Heart right ventricle (tissue), 16 donors: Measurements from ENCODE around the gene NPAS3. TPM values are rescaled to one million over a fixed set of nuclear protein-coding genes. Genes with fewer than 3 reads are reported as not detected.

ENCODE experiments used
- ATAC-seq, 8 donors: fragments of 200-7000 bp; cut with Tn5 transposase; one replicate each; pipeline ENCODE4 v1.9.1; 2020; ENCODE audit warnings: mild to moderate bottlenecking in 8 of 8, moderate library complexity in 8 of 8, moderate number of reproducible peaks in 1 of 8
- DNase-seq, 2 donors: peaks; one replicate each; pipeline ENCODE4 v3.0.0-alpha.2; 2020
- H3K27ac ChIP-seq, 10 donors: fragments of 200-600 bp; sonication (generic) in 2 of 10; one replicate each; pipeline versions ENCODE4 v1.5.0 to v1.8.0; 2020 to 2022; ENCODE audit warnings: mild to moderate bottlenecking in 3 of 10
- H3K27me3 ChIP-seq, 7 donors: fragments of 200-600 bp; one replicate each; pipeline ENCODE4 v1.8.0; 2021 to 2022; ENCODE audit warnings: mild to moderate bottlenecking in 2 of 7
- H3K36me3 ChIP-seq, 9 donors: fragments of 200-600 bp; sonication (generic) in 1 of 9; one replicate each; pipeline versions ENCODE4 v1.5.0 to v1.8.0; 2020 to 2022; ENCODE audit warnings: mild to moderate bottlenecking in 2 of 9
- H3K4me1 ChIP-seq, 9 donors: fragments of 200-600 bp; sonication (generic) in 1 of 9; one replicate each; pipeline versions ENCODE4 v1.5.0 to v1.8.0; 2020 to 2022; ENCODE audit warnings: mild to moderate bottlenecking in 4 of 9
- H3K4me3 ChIP-seq, 10 donors: fragments of 200-600 bp; sonication (generic) in 2 of 10; one replicate each; pipeline versions ENCODE4 v1.5.0 to v1.8.0; 2020 to 2022; ENCODE audit warnings: mild to moderate bottlenecking in 7 of 10, moderate library complexity in 2 of 10
- H3K9me3 ChIP-seq, 11 donors: fragments of 200-600 bp in 10 of 11; sonication (generic) in 2 of 11; one replicate each; pipeline versions ENCODE4 v1.5.0 to v1.8.0; 2013 to 2022; ENCODE audit warnings: mild to moderate bottlenecking in 2 of 11, control low read depth in 1 of 11, moderate library complexity in 1 of 11
- CTCF ChIP-seq, 9 donors: fragments of 200-600 bp; sonication (generic) in 2 of 9; IDR thresholded peaks; one replicate each; pipeline versions ENCODE4 v1.5.0 to v1.8.0; 2021 to 2022; ENCODE audit warnings: antibody characterized with exemption in 9 of 9, mild to moderate bottlenecking in 5 of 9, moderate library complexity in 1 of 9
- WGBS, 2 donors: extraction: QIAGEN DNeasy Blood & Tissue Kit; methylation state at CpG; one replicate each; pipeline ENCODE4 v1.1.7; 2013; ENCODE audit warnings: inconsistent platforms in 1 of 2; 5-methylcytosine and 5-hydroxymethylcytosine counted together
- intact Hi-C, 10 donors: fragments of 100-400 bp; cut with DNase I; formaldehyde crosslinking; loops; one replicate each; pipeline versions ENCODE4 v1.11.1 to v1.14.2; 2022
- polyA plus RNA-seq, 2 donors: library from polyadenylated mRNA; stranded (reverse); fragments of 200-250 nt; gene quantifications; one replicate each; pipeline ENCODE4 v1.2.3, GENCODE V29; 2013
- total RNA-seq, 10 donors: library from RNA; stranded (reverse); fragmentation: NEBNext Ultra II Directional in 3 of 10; extraction: Animal tissue kit (Norgen Biotek cat#: 25700) in 3 of 10; gene quantifications; one replicate each; pipeline versions ENCODE4 v1.2.1 to v1.2.4, GENCODE V29; 2021 to 2023
- donor health status: Arrhythmogenic right ventricular cardiomyopathy.
- donor health status: ischemic (EF 13 %, LVEDD 7.1; RV severe dilation, severe dysfunction).
- donor health status: healthy with polysubstance abuse.
- donor health status: DM: no; HTN: yes; CAD: no.
- donor health status: DM: no; HTN: no; CAD: no.
- donor health status: ischemic (EF 25% LVEDD 6.9; RV normal size, moderate dysfunction).
- donor health status: ischemic (EF 25% LVEDD 5.7; RV mildly dilated, moderate dysfunction).
- donor health status: healthy.
- donor health status: DM: yes; HTN: yes; CAD: no.
- donor health status: Ischemic cardiomyopathy.
- donor health status: ischemic (EF 35%, LVEDD 5.7; RV mildly dilated, moderate dysfunction).
- donor health status: nonischemic (EF 11% LVEDD 7.7; RV severe dilation, severe dysfunction).
- donor health status: DM: yes; HTN: yes; CAD: no.
- donor health status: PGD.
- donor health status: ischemic (EF 29% LVEDD 5.4; RV normal size, mild dysfunction).
- donor health status: nonischemic (EF 23%, LVEDD 6.1; RV moderate dilation, normal function).

Gene NPAS3
- total and polyA plus RNA-seq, 12 donors: 0.12 to 2.8 (median 0.99) TPM

DNA sequence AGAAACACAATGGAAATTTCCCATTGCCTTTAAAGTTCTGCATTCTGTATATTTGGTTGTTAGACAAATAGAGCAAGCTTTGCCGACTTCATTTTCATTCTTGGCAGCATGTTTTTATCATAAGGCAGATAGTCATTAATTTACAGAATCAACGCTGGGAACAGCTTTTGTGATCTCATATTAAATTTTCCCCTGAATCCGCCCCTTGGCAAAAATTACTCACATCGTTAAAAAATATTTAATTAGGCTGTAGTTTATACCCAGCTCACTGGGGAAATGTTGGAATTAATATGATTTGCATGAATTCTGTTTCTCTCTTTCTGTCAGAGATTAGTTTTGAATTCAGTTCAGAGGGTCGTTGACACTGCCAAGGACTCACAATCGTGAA, 714.6 kb downstream of the NPAS3 start:
- H3K27ac ChIP-seq: no peak overlapping the region
- WGBS, 2 donors: 80 to 86% methylated on average over 6 of the region's 6 CpGs

GRCh38 chr14:33655421-33655820, 716.7 kb downstream of the NPAS3 start:
- Histone ChIP-seq H3K9me3 (no peaks in the 10 kb centered on the region), H3K4me3 (no peak overlapping the region), H3K36me3 (no peaks in the 10 kb centered on the region), H3K4me1 (no peaks in the 10 kb centered on the region), H3K27ac (no peak overlapping the region), H3K27me3 (no peaks in the 10 kb centered on the region)
- intact Hi-C loops: no loop called here
- ATAC-seq (no peak), DNase-seq (no peak)
- WGBS, 2 donors: 59 to 74% methylated on average over 4 of the region's 4 CpGs
- TF ChIP-seq CTCF (IDR thresholded peaks at IDR 0.05): no peak

More for the DNA sequence above, 714.6 kb downstream of the NPAS3 start:
- DNase-seq (no peak), ATAC-seq (no peak)
- no peaks in the 10 kb centered on the region for H3K27me3 ChIP-seq
- no peaks in the 10 kb centered on the region for H3K9me3 ChIP-seq
- no peaks in the 10 kb centered on the region for H3K4me1 ChIP-seq
- TF ChIP-seq CTCF (IDR thresholded peaks at IDR 0.05): no peak
- H3K36me3 ChIP-seq: no peaks in the 10 kb centered on the region
- intact Hi-C loops: no loop called here
- no peak overlapping the region for H3K4me3 ChIP-seq

DNA sequence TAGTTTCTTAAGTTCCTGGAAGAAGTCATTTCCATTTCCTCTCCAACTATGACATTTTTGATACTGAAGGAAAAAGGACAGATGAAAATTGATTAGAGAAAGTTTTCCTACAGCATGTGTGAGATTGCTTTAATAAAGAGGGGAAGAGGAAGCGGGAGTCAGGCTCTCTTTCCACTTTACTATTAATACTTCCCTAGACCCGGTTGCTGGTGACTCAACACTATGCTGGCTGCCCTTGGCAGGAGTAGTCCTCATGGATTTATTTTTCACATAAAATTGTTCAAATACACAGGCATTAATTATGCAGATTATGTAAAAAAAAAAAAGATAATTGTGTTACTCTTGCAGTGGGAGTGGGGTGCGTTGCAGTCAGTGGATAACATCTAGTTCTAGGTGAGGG, 718.8 kb downstream of the NPAS3 start:
- no peak overlapping the region for H3K4me3 ChIP-seq
- H3K27me3 ChIP-seq: no peaks in the 10 kb centered on the region
- H3K4me1 ChIP-seq: no peaks in the 10 kb centered on the region
- TF ChIP-seq CTCF (IDR thresholded peaks at IDR 0.05): no peak
- DNase-seq: no peak
- 64% methylated on average over 3 of the region's 3 CpGs for WGBS, 2 donors
- H3K36me3 ChIP-seq: no peaks in the 10 kb centered on the region
- no peaks in the 10 kb centered on the region for H3K9me3 ChIP-seq
- no peak for ATAC-seq
- no peak overlapping the region for H3K27ac ChIP-seq
- intact Hi-C loops: no loop called here

GRCh38 chr14:33660248-33660647, 721.6 kb downstream of the NPAS3 start:
- 90 to 92% methylated on average over 3 of the region's 3 CpGs for WGBS, 2 donors
- Histone ChIP-seq H3K4me1 (no peaks in the 10 kb centered on the region), H3K27ac (no peak overlapping the region), H3K9me3 (peaks cover 0 to 20% (median 0%) of the 10 kb centered on the region in 11 donors), H3K36me3 (no peaks in the 10 kb centered on the region), H3K27me3 (no peaks in the 10 kb centered on the region), H3K4me3 (no peak overlapping the region)
- no peak for TF ChIP-seq CTCF (IDR thresholded peaks at IDR 0.05)
- intact Hi-C loops: no loop called here
- ATAC-seq (no peak), DNase-seq (no peak)

DNA sequence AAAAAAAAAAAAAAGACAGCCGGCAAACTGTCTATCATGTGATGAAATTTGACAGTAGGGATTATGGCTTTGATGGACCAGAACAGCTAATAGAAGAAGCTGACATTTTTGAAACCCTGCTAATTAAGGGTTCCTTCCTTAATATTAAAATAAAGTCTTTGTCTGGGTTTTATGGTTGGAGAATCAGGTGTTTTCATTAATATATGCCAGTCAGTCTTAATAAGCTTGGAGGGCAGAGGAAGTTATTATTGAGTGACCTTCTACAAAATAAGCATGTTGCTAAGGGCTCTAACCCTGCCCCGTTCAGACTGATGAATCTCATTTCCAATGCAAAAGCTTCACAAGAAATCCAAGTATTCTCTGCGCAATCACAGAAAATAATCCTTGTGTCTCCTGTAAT, 722.4 kb downstream of the NPAS3 start:
- Histone ChIP-seq H3K4me1 (no peaks in the 10 kb centered on the region), H3K36me3 (no peaks in the 10 kb centered on the region), H3K27ac (no peak overlapping the region), H3K4me3 (no peak overlapping the region), H3K27me3 (no peaks in the 10 kb centered on the region), H3K9me3 (peaks cover 0 to 20% (median 0%) of the 10 kb centered on the region in 11 donors)
- no peak for DNase-seq
- no peak for ATAC-seq
- no peak for TF ChIP-seq CTCF (IDR thresholded peaks at IDR 0.05)
- intact Hi-C loops: no loop called here
- 82 to 86% methylated on average over 3 of the region's 3 CpGs for WGBS, 2 donors
